ENCODE measurements around the gene CTSE. TPM values are rescaled to one million over a fixed set of nuclear protein-coding genes. Genes with fewer than 3 reads are reported as not detected.

The CTSE gene
- total and polyA plus RNA-seq, 2 of the 13 experiments (the other 11 are each of a cell fraction or from before 2014, with no cell fraction given), result 0.50 to 0.69 TPM

GRCh38 chr1:206060844-206061243 is 37.1 kb upstream of the CTSE start:
- in situ Hi-C loops (cut with HindIII; ENCODE audit: extremely low pct_ligation_motif_present, low pct_unique_long_range_greater_than_20kb) (no loop called here), intact Hi-C loops (cut with micrococcal nuclease; ENCODE audit: unreplicated experiment) (loop anchor here (2.0 kb wide), 1 partner anchor 384 kb away; no protein-coding TSS in a partner anchor)
- no peak overlapping the region for H3K9ac ChIP-seq (ENCODE audit: insufficient read depth, low read depth, low read length)
- FAIRE-seq (no peak), ATAC-seq (no peak), DNase-seq (ENCODE audit: low spot score) (no peak)
- ChIA-PET POLR2A (no interaction called here), CTCF (ENCODE audit: low intra/inter-chr PET ratio, low total read pairs) (no interaction called here)
- H3K4me3 ChIP-seq (replicated peaks in 1 of 3; ENCODE audit: insufficient read depth in 1 of 3, low read depth in 2 of 3, low read length in 3 of 3), result no peak overlapping the region
- H3K4me2 ChIP-seq (ENCODE audit: low read depth, low read length), result no peak overlapping the region
- H3K4me1 ChIP-seq (ENCODE audit: insufficient read depth, low read length), result peaks cover 26% of the 10 kb centered on the region
- H3K9me3 ChIP-seq (ENCODE audit: low read length), result no peaks in the 10 kb centered on the region
- H3K27ac ChIP-seq (ENCODE audit: extremely low read length, insufficient read depth, low read length), result no peak overlapping the region
- H2AFZ ChIP-seq (ENCODE audit: low read length), result no peak overlapping the region
- peaks cover 6 to 31% of the 10 kb centered on the region in 2 experiments for H3K36me3 ChIP-seq (replicated peaks in 1 of 2; ENCODE audit: control insufficient read depth in 1 of 2, insufficient read depth in 2 of 2, low read length in 2 of 2)
- H3K79me2 ChIP-seq (ENCODE audit: insufficient read depth, low read length), result peaks cover 24% of the 10 kb centered on the region
- WGBS (ENCODE audit: low lambda C conversion rate), result 97% methylated on average over 3 of the region's 3 CpGs
- no peak for TF ChIP-seq ZNF7 (CRISPR knock-in tag; IDR thresholded peaks at IDR 0.05)
- TF ChIP-seq MAFK (conservative IDR thresholded peaks at IDR 0.05 in 1 of 2, IDR thresholded peaks at IDR 0.05 in 1 of 2; ENCODE audit: low read length in 2 of 2), result no peak
- no peak for TF ChIP-seq GZF1 (CRISPR knock-in tag; IDR thresholded peaks at IDR 0.05)
- TF ChIP-seq E2F1 (CRISPR knock-in tag; IDR thresholded peaks at IDR 0.05), result no peak
- TF ChIP-seq, protein P1, sequence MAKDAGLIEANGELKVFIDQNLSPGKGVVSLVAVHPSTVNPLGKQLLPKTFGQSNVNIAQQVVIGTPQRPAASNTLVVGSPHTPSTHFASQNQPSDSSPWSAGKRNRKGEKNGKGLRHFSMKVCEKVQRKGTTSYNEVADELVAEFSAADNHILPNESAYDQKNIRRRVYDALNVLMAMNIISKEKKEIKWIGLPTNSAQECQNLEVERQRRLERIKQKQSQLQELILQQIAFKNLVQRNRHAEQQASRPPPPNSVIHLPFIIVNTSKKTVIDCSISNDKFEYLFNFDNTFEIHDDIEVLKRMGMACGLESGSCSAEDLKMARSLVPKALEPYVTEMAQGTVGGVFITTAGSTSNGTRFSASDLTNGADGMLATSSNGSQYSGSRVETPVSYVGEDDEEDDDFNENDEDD (CRISPR knock-in tag; IDR thresholded peaks at IDR 0.05; ENCODE audit: borderline replicate concordance), result no peak
- TF ChIP-seq JDP2 (CRISPR knock-in tag; IDR thresholded peaks at IDR 0.05; ENCODE audit: borderline replicate concordance), result no peak
- TF ChIP-seq ZNF883 (CRISPR knock-in tag; IDR thresholded peaks at IDR 0.05; ENCODE audit: not compliant biosample characterization), result no peak
- no peak for TF ChIP-seq HOXA9 (CRISPR knock-in tag; IDR thresholded peaks at IDR 0.05; ENCODE audit: borderline replicate concordance)
- no peak for TF ChIP-seq ZNF552 (CRISPR knock-in tag; IDR thresholded peaks at IDR 0.05; ENCODE audit: borderline replicate concordance)
- no peak for TF ChIP-seq KLF15 (CRISPR knock-in tag; IDR thresholded peaks at IDR 0.05; ENCODE audit: borderline replicate concordance)
- no peak for TF ChIP-seq ZNF607 (CRISPR knock-in tag; IDR thresholded peaks at IDR 0.05; ENCODE audit: borderline replicate concordance)
- TF ChIP-seq CREM (IDR thresholded peaks at IDR 0.05), result no peak
- no peak for TF ChIP-seq CREM (CRISPR knock-in tag; IDR thresholded peaks at IDR 0.05)
- TF ChIP-seq GATA4 (IDR thresholded peaks at IDR 0.05; ENCODE audit: borderline replicate concordance, low read depth), result no peak
- TF ChIP-seq, protein P2, sequence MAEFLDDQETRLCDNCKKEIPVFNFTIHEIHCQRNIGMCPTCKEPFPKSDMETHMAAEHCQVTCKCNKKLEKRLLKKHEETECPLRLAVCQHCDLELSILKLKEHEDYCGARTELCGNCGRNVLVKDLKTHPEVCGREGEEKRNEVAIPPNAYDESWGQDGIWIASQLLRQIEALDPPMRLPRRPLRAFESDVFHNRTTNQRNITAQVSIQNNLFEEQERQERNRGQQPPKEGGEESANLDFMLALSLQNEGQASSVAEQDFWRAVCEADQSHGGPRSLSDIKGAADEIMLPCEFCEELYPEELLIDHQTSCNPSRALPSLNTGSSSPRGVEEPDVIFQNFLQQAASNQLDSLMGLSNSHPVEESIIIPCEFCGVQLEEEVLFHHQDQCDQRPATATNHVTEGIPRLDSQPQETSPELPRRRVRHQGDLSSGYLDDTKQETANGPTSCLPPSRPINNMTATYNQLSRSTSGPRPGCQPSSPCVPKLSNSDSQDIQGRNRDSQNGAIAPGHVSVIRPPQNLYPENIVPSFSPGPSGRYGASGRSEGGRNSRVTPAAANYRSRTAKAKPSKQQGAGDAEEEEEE (CRISPR knock-in tag; IDR thresholded peaks at IDR 0.05; ENCODE audit: borderline replicate concordance), result no peak
- TF ChIP-seq ZSCAN20 (CRISPR knock-in tag; IDR thresholded peaks at IDR 0.05; ENCODE audit: borderline replicate concordance), result no peak
- no peak for TF ChIP-seq ZMYM3 (CRISPR knock-in tag; IDR thresholded peaks at IDR 0.05)
- H4K20me1 ChIP-seq (ENCODE audit: insufficient read depth, low read length), result no peaks in the 10 kb centered on the region
- no TSS peak for BruUV-seq (replicated peaks)
- no peaks in the 10 kb centered on the region for H3K27me3 ChIP-seq (ENCODE audit: control insufficient read depth in 1 of 2, insufficient read depth in 2 of 2, low read length in 2 of 2)

All from HepG2 (cell line).